ENCODE measurements around the gene MAML2.

- no peak for TF ChIP-seq EP300 (IDR thresholded peaks at IDR 0.05)
- no peak for TF ChIP-seq CTCF (IDR thresholded peaks at IDR 0.05)
- no peak for TF ChIP-seq POLR2AphosphoS5 (IDR thresholded peaks at IDR 0.05)
- no peak for TF ChIP-seq POLR2A (IDR thresholded peaks at IDR 0.05)
Observed at GRCh38 chr11:96057502-96057901, 285.5 kb downstream of the MAML2 start.
